A549 (cell line): Measurements from ENCODE around the gene EIF3B.

Experiments
- POLR2A ChIP-seq: IDR thresholded peaks from 2 replicates; pipeline ENCODE4 v1.6.1; 2012; ENCODE audit warnings: mild to moderate bottlenecking, low read length
- TF ChIP-seq, protein P1 (sequence below): fragments of >200 bp; sonication (Bioruptor Twin); formaldehyde crosslinking; IDR thresholded peaks from 3 replicates; pipeline ENCODE4 v1.5.1; 2016

DNA sequence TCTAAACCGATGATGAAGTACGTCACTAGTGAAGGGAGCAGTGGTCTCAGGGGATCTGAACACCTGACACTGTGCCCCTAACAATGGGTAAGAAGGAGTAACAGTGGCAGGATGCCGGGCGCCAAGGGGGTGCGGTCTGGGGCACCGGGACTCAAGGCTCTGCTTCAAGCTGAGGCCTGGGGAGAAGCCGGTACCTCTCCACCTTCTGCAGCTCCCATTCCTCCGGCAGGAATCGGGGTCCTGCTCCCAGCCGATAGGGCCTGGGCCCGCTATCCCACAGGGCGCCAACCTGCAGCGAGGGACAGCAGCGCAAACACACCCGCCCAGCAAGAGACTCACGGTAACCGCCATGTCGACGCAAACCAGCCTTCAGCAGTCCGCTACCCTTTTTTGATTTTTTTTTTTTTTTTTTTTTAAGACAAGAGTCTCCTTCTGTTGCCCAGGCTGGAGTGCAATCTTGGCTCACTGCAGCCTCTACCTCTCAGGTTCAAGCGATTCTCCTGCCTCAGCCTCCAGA, 40.0 kb downstream of the EIF3B start:
- TF ChIP-seq POLR2A, result no peak
- TF ChIP-seq, protein P1, sequence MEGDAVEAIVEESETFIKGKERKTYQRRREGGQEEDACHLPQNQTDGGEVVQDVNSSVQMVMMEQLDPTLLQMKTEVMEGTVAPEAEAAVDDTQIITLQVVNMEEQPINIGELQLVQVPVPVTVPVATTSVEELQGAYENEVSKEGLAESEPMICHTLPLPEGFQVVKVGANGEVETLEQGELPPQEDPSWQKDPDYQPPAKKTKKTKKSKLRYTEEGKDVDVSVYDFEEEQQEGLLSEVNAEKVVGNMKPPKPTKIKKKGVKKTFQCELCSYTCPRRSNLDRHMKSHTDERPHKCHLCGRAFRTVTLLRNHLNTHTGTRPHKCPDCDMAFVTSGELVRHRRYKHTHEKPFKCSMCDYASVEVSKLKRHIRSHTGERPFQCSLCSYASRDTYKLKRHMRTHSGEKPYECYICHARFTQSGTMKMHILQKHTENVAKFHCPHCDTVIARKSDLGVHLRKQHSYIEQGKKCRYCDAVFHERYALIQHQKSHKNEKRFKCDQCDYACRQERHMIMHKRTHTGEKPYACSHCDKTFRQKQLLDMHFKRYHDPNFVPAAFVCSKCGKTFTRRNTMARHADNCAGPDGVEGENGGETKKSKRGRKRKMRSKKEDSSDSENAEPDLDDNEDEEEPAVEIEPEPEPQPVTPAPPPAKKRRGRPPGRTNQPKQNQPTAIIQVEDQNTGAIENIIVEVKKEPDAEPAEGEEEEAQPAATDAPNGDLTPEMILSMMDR, result no peak
